ENCODE measurements around the gene ZC3H13. TPM values are rescaled to one million over a fixed set of nuclear protein-coding genes. Genes with fewer than 3 reads are reported as not detected.

ZC3H13 gene
- total RNA-seq, 4 donors from 2014 or later, result 31.6 to 49.7 (median 38.0) TPM

DNA sequence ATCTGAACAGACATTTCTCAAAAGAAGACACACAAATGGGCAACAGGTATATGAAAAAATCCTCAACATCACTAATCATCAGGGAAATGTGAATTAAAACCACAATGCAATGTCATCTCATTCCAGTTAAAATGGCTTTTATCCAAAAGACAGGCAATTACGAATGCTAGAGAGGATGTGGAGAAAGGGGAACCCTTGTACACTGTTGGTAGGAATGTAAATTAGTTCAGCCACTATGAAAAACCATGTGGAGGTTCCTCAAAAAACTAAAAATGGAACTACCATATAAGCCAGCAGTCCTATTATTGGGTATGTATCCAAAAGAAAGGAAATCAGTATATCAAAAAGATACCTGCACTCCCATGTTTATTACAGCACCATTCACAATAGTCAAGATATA, 24.7 kb upstream of the ZC3H13 start:
- Histone ChIP-seq H3K27ac (no peak overlapping the region), H3K4me3 (no peak overlapping the region), H3K36me3 (no peaks in the 10 kb centered on the region), H3K27me3 (no peaks in the 10 kb centered on the region), H3K9me3 (no peaks in the 10 kb centered on the region), H3K4me1 (no peaks in the 10 kb centered on the region)
- TF ChIP-seq POLR2AphosphoS5 (IDR thresholded peaks at IDR 0.05) (no peak), EP300 (IDR thresholded peaks at IDR 0.05) (no peak), POLR2A (IDR thresholded peaks at IDR 0.05) (no peak)
- TF ChIP-seq, protein P1, sequence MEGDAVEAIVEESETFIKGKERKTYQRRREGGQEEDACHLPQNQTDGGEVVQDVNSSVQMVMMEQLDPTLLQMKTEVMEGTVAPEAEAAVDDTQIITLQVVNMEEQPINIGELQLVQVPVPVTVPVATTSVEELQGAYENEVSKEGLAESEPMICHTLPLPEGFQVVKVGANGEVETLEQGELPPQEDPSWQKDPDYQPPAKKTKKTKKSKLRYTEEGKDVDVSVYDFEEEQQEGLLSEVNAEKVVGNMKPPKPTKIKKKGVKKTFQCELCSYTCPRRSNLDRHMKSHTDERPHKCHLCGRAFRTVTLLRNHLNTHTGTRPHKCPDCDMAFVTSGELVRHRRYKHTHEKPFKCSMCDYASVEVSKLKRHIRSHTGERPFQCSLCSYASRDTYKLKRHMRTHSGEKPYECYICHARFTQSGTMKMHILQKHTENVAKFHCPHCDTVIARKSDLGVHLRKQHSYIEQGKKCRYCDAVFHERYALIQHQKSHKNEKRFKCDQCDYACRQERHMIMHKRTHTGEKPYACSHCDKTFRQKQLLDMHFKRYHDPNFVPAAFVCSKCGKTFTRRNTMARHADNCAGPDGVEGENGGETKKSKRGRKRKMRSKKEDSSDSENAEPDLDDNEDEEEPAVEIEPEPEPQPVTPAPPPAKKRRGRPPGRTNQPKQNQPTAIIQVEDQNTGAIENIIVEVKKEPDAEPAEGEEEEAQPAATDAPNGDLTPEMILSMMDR (IDR thresholded peaks at IDR 0.05), result no peak
- WGBS, 2 donors (ENCODE audit: low coverage in 1 of 2), result 60% methylated on average over 1 of the region's 1 CpG; no CpG with 5 or more reads in 1 of the 2 donors
- ATAC-seq, result no peak

DNA sequence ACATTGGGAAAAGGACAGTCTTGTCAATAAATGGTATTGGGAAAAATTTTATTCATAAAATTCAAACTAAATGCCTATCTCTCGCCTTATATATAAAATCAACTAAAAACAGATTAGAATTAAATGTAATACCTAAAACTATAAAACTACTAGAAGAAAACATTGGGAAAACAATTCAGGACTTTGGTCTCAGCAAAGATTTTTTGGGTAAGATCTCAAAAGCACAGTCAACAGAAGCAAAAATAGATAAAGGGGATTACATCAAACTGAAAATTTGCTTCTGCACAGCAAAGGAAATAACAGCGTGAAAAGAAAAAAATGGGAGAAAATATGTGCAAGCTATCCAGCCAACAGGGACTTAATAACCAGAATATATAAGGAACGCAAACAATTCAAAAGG, 24.3 kb upstream of the ZC3H13 start:
- no peak for ATAC-seq
- 74 to 95% methylated on average over 3 of the region's 3 CpGs for WGBS, 2 donors (ENCODE audit: low coverage in 1 of 2)
- H3K27me3 ChIP-seq, result no peaks in the 10 kb centered on the region
- H3K4me3 ChIP-seq, result no peak overlapping the region
- no peak overlapping the region for H3K27ac ChIP-seq
- no peaks in the 10 kb centered on the region for H3K36me3 ChIP-seq
- no peaks in the 10 kb centered on the region for H3K4me1 ChIP-seq
- H3K9me3 ChIP-seq, result no peaks in the 10 kb centered on the region
- TF ChIP-seq POLR2AphosphoS5 (IDR thresholded peaks at IDR 0.05) (no peak), POLR2A (IDR thresholded peaks at IDR 0.05) (no peak), EP300 (IDR thresholded peaks at IDR 0.05) (no peak)
- TF ChIP-seq, protein P1 (IDR thresholded peaks at IDR 0.05), result no peak

DNA sequence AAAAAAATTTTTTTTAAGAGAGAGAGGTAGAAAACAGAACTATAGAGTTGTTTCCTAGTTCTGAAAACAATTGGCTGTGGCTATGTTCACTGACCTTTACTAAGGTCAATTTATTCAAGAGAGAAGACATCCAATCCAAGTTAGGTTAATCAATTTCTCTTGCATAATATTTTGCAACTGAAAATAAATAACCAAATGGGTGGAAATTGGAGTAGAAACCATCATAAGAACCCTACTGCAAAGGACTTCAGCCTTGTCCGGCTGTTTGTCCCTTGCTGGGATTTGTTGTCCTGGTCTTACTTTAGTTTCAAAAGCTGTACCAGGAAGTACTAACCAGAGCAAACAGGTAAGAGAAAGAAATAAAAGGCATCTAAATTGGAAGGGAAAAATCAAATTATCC, 23.3 kb upstream of the ZC3H13 start:
- no peak for ATAC-seq
- H3K36me3 ChIP-seq, result no peaks in the 10 kb centered on the region
- 82 to 86% methylated on average over 1 of the region's 1 CpG for WGBS, 2 donors (ENCODE audit: low coverage in 1 of 2)
- no peak overlapping the region for H3K27ac ChIP-seq
- H3K27me3 ChIP-seq, result no peaks in the 10 kb centered on the region
- TF ChIP-seq POLR2A (IDR thresholded peaks at IDR 0.05) (no peak), POLR2AphosphoS5 (IDR thresholded peaks at IDR 0.05) (no peak), EP300 (IDR thresholded peaks at IDR 0.05) (no peak)
- TF ChIP-seq, protein P1 (IDR thresholded peaks at IDR 0.05), result no peak
- H3K4me1 ChIP-seq, result no peaks in the 10 kb centered on the region
- no peaks in the 10 kb centered on the region for H3K9me3 ChIP-seq
- H3K4me3 ChIP-seq, result no peak overlapping the region

DNA sequence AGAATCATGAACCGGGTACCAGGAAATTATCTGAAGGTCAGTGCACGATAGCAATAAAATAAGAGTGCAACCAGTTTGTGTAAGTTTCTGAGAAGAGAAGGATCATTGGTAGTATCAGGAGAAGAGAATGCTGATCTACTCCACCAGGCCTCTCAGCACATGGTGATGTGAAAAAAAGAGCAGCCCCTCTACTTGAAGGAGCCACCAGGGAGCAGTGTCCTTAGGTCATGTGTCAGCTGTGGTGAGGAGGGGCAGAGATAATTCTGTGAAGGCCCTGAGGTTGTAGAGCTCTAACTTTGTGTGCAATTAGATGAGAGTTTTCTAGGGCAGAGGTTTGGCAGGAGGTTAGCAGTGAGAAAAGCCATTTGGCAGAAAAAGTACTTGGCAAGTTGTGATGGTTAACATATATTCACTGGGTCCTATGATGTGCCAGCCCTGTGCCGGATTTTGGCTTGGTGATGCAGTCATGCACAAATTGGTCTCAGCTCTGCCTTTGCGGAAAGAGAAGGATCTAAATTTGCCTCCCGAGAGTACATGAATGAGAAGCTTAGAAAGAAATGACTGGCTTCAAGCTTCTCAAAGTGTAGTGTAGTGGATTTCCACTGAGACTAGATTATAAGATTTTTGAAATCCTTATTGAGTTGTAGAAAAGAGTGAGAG, 19.2 kb upstream of the ZC3H13 start:
- no peaks in the 10 kb centered on the region for H3K27me3 ChIP-seq
- no peak for ATAC-seq
- H3K4me1 ChIP-seq, result no peaks in the 10 kb centered on the region
- no peaks in the 10 kb centered on the region for H3K36me3 ChIP-seq
- WGBS, 2 donors (ENCODE audit: low coverage in 1 of 2), result 87 to 90% methylated on average over 3 to 5 of the region's 5 CpGs
- no peaks in the 10 kb centered on the region for H3K9me3 ChIP-seq
- H3K4me3 ChIP-seq, result no peak overlapping the region
- H3K27ac ChIP-seq, result no peak overlapping the region
- no peak for TF ChIP-seq POLR2AphosphoS5 (IDR thresholded peaks at IDR 0.05)
- TF ChIP-seq, protein P1 (IDR thresholded peaks at IDR 0.05), result no peak
- TF ChIP-seq POLR2A (IDR thresholded peaks at IDR 0.05), result no peak
- no peak for TF ChIP-seq EP300 (IDR thresholded peaks at IDR 0.05)

DNA sequence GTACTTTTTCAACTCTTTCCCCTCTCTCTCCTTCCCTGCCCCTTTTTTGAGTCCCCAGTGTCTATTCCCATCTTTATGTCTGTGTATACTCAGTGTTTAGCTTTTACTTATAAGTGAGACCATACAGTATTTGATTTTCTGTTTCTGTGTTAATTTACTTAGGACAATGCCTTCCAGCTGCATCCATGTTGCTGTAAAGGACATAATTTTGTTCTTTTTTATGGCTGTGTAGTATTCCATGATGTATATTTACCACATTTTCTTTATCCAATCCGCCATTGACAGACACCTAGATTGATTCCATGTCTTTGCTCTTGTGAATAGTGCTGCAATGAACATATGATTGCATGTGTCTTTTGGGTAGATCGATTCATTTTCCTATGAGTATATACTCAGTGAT, 10.7 kb upstream of the ZC3H13 start:
- H3K27me3 ChIP-seq, result no peaks in the 10 kb centered on the region
- TF ChIP-seq POLR2A (IDR thresholded peaks at IDR 0.05) (no peak), EP300 (IDR thresholded peaks at IDR 0.05) (no peak), POLR2AphosphoS5 (IDR thresholded peaks at IDR 0.05) (no peak)
- TF ChIP-seq, protein P1 (IDR thresholded peaks at IDR 0.05), result no peak
- no peaks in the 10 kb centered on the region for H3K4me1 ChIP-seq
- 94 to 96% methylated on average over 2 of the region's 2 CpGs for WGBS, 2 donors (ENCODE audit: low coverage in 1 of 2)
- no peak overlapping the region for H3K4me3 ChIP-seq
- H3K36me3 ChIP-seq, result no peaks in the 10 kb centered on the region
- no peak for ATAC-seq
- no peaks in the 10 kb centered on the region for H3K9me3 ChIP-seq
- no peak overlapping the region for H3K27ac ChIP-seq

Measured in gastroesophageal sphincter (tissue), 4 donors.